ENCODE measurements around the gene ADGRL3. TPM values are rescaled to one million over a fixed set of nuclear protein-coding genes. Genes with fewer than 3 reads are reported as not detected.
"Not testable (repeated sequence)": the region's sequence is repeated elsewhere in the genome, so short reads cannot be mapped to it uniquely, and the experiment has no call there.

ADGRL3 gene
- total RNA-seq, 1 donor from 2014 or later, result not detected

DNA sequence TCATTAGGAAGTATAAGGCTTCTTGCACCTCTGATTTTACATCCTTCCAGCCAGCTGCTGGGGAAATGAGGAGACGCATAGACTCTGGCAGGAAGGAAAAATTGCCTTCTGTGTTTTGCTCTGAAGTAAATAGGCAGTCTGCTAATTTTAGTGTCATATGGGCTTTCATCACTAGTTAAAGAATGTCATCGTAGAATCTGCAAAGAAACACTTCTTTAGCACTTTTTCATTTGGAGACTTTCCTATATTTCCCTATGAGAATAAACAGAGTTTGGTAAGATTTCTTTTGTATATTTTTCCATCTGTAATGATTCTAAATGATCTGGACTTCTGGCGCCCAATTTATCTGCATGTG lies 3.3 kb downstream of the ADGRL3 start:
- no peak for TF ChIP-seq CTCF (IDR thresholded peaks at IDR 0.05)
- H3K27ac Mint-ChIP-seq, result no peak overlapping the region
- peaks cover 10% of the 10 kb centered on the region for H3K9me3 Mint-ChIP-seq
- DNase-seq, result no peak
- H3K4me3 Mint-ChIP-seq, result no peak overlapping the region
- peaks cover 1% of the 10 kb centered on the region for H3K4me1 Mint-ChIP-seq
- CTCF ChIA-PET, result no interaction called here
- intact Hi-C loops (cut with micrococcal nuclease), result no loop called here
- H3K36me3 Mint-ChIP-seq (ENCODE audit: low read depth), result no peaks in the 10 kb centered on the region
- no peak for ATAC-seq (ENCODE audit: low read depth)
- POLR2A ChIA-PET, result no interaction called here
- H3K27me3 Mint-ChIP-seq, result peaks cover 33% of the 10 kb centered on the region

- Mint-ChIP-seq H3K4me1 (peaks cover 1% of the 10 kb centered on the region), H3K27ac (no peak overlapping the region), H3K4me3 (no peak overlapping the region), H3K9me3 (peaks cover 6% of the 10 kb centered on the region), H3K27me3 (peaks cover 24% of the 10 kb centered on the region), H3K36me3 (ENCODE audit: low read depth) (no peaks in the 10 kb centered on the region)
- ChIA-PET CTCF (no interaction called here), POLR2A (no interaction called here)
- no peak for DNase-seq
- intact Hi-C loops (cut with micrococcal nuclease), result no loop called here
- ATAC-seq (ENCODE audit: low read depth), result no peak
- TF ChIP-seq CTCF (IDR thresholded peaks at IDR 0.05), result no peak
These were observed 4.4 kb downstream of the ADGRL3 start for GRCh38 chr4:61204353-61205060.

DNA sequence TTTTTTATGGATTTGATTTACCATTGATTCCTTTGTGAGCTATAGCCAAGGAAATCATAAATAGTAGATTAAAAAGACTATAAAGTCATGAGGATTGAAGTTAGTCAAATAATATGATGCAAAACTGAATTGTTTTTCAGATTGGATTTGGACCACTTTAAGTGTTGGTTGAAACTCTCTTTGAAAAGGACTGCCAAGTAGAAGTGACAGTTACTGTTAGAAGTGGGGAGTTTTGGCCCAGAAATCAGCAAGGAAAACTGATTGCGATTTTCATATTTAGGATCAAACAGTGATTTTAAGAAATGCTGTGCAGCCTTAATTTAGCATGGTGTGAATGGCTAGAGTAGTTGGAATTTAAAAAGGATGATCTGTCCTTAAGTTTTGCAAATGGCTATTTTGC lies 4.9 kb downstream of the ADGRL3 start:
- ChIA-PET CTCF (no interaction called here), POLR2A (no interaction called here)
- DNase-seq, result no peak
- H3K9me3 Mint-ChIP-seq, result peaks cover 6% of the 10 kb centered on the region
- peaks cover 20% of the 10 kb centered on the region for H3K27me3 Mint-ChIP-seq
- H3K36me3 Mint-ChIP-seq (ENCODE audit: low read depth), result no peaks in the 10 kb centered on the region
- no peak for ATAC-seq (ENCODE audit: low read depth)
- intact Hi-C loops (cut with micrococcal nuclease), result no loop called here
- H3K4me3 Mint-ChIP-seq, result no peak overlapping the region
- no peak for TF ChIP-seq CTCF (IDR thresholded peaks at IDR 0.05)
- no peak overlapping the region for H3K27ac Mint-ChIP-seq
- peaks cover 1% of the 10 kb centered on the region for H3K4me1 Mint-ChIP-seq

DNA sequence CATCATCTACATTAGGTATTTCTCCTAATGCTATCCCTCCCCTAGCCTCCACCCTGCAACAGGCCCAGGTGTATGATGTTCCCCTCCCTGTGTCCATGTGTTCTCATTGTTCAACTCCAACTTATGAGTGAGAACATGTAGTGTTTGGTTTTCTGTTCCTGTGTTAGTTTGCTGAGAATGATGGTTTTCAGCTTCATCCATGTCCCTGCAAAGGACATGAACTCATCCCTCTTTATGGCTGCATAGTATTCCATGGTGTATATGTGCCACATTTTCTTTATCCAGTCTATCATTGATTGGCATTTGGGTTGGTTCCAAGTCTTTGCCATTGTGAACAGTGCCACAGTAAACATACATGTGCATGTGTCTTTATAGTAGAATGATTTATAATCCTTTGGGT lies 7.0 kb downstream of the ADGRL3 start:
- intact Hi-C loops (cut with micrococcal nuclease); H3K36me3 Mint-ChIP-seq (ENCODE audit: low read depth); H3K4me1 Mint-ChIP-seq; H3K27me3 Mint-ChIP-seq; CTCF ChIA-PET; ATAC-seq (ENCODE audit: low read depth); H3K4me3 Mint-ChIP-seq; H3K9me3 Mint-ChIP-seq; POLR2A ChIA-PET; DNase-seq; H3K27ac Mint-ChIP-seq: not testable (repeated sequence)

DNA sequence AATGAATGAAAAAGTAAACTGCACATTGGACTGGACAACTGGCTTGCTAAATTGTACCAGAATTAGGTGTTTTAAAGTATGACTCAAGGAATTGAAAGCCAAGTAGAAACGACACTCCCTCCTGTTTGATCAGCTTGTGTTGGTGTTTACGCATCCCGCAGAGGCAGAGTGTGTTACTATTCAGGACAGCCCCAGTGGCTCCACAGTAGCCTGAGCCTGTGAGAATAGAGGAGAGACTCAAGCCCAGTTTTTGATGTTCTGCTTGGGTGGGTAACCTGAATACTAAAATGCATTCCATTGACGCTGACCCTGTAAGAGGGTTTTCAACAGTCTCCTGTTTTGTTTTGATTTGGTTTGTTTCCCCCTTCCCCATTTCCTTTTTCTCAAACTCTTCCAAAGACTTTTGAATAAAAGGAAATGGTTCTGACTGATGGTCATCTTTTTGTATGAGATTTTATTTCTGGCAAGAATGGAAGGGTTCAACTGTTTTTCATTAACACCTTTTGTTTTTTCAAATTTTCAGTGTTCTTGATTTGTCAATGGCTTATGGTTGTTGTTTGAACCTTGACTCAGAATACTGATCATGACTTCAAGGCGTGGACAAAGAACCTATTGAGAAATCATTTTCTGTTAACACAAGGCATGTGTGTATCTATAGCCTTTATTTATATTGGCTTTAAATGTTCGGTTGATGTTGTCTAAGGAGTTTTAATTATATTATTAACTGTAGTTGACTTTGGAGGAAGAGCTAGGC lies 10.2 kb downstream of the ADGRL3 start:
- Mint-ChIP-seq H3K4me3 (no peak overlapping the region), H3K27me3 (peaks cover 2% of the 10 kb centered on the region), H3K4me1 (no peaks in the 10 kb centered on the region), H3K27ac (no peak overlapping the region), H3K9me3 (peaks cover 5% of the 10 kb centered on the region), H3K36me3 (ENCODE audit: low read depth) (no peaks in the 10 kb centered on the region)
- no peak for ATAC-seq (ENCODE audit: low read depth)
- CTCF ChIA-PET, result no interaction called here
- TF ChIP-seq CTCF (IDR thresholded peaks at IDR 0.05), result no peak
- POLR2A ChIA-PET, result no interaction called here
- intact Hi-C loops (cut with micrococcal nuclease), result no loop called here
- DNase-seq, result no peak
